CD4-positive, alpha-beta memory T cell (primary cell): ENCODE data around the gene CNDP1. TPM values are rescaled to one million over a fixed set of nuclear protein-coding genes. Genes with fewer than 3 reads are reported as not detected.

ENCODE experiments used
- CTCF ChIA-PET: fragments of 350-600 bp; sonication (Branson Sonifier 250); formaldehyde crosslinking; loops from one replicate; lab custom pipeline; 2021; ENCODE audit warnings: inconsistent platforms; ENCODE audit not compliant: partially characterized antibody; lab: Charles Lee
- POLR2A ChIA-PET: fragments of 350-600 bp; sonication (Branson Sonifier 250); formaldehyde crosslinking; loops from one replicate; lab custom pipeline; 2021; ENCODE audit not compliant: partially characterized antibody; lab: Charles Lee
- DNase-seq, 5 donors: peaks; one replicate each; pipeline versions ENCODE4 v3.0.0 to v3.0.0-alpha.2; 2020 to 2022; ENCODE audit warnings: mixed read lengths in 1 of 5
- H3K27ac ChIP-seq: one replicate; pipeline ENCODE4 v1.7.0; 2013; ENCODE audit warnings: low read depth, low read length
- H3K27me3 ChIP-seq: 2 replicates; pipeline ENCODE4 v1.7.0; 2013; ENCODE audit warnings: mild to moderate bottlenecking, low read length, moderate library complexity; ENCODE audit not compliant: insufficient read depth
- H3K36me3 ChIP-seq: 2 replicates; pipeline ENCODE4 v1.7.0; 2013; ENCODE audit warnings: mild to moderate bottlenecking, low read length, moderate library complexity; ENCODE audit not compliant: insufficient read depth
- H3K4me1 ChIP-seq: 2 replicates; pipeline ENCODE4 v1.7.0; 2013; ENCODE audit warnings: mild to moderate bottlenecking, low read length, moderate library complexity; ENCODE audit not compliant: insufficient read depth
- H3K4me3 ChIP-seq, 2 donors: one replicate each; pipeline ENCODE4 v1.7.0; 2013; ENCODE audit warnings: low read length in 2 of 2, mild to moderate bottlenecking in 1 of 2
- H3K9me3 ChIP-seq, 2 donors: one replicate each; pipeline ENCODE4 v1.7.0; 2013; ENCODE audit warnings: low read length in 2 of 2, control low read depth in 1 of 2; ENCODE audit not compliant: control insufficient read depth in 1 of 2
- H3K27ac Mint-ChIP-seq, 7 donors: one replicate each; pipeline ENCODE4 v1.8.0; 2020 to 2021; ENCODE audit warnings: mixed read lengths in 7 of 7, mild to moderate bottlenecking in 6 of 7, inconsistent platforms in 3 of 7, moderate library complexity in 3 of 7
- H3K27me3 Mint-ChIP-seq, 2 donors: one replicate each; pipeline ENCODE4 v1.8.0; 2020 to 2021; ENCODE audit warnings: mixed read lengths in 2 of 2
- H3K36me3 Mint-ChIP-seq, 2 donors: one replicate each; pipeline ENCODE4 v1.8.0; 2020 to 2021; ENCODE audit warnings: mixed read lengths in 2 of 2, inconsistent platforms in 1 of 2, mild to moderate bottlenecking in 1 of 2
- H3K4me1 Mint-ChIP-seq, 4 donors: one replicate each; pipeline ENCODE4 v1.8.0; 2020 to 2021; ENCODE audit warnings: mixed read lengths in 4 of 4, mild to moderate bottlenecking in 1 of 4
- H3K4me3 Mint-ChIP-seq, 8 donors: one replicate each; pipeline ENCODE4 v1.8.0; 2020 to 2021; ENCODE audit warnings: mixed read lengths in 8 of 8, mild to moderate bottlenecking in 7 of 8, moderate library complexity in 6 of 8, inconsistent platforms in 3 of 8
- H3K9me3 Mint-ChIP-seq, 8 donors: one replicate each; pipeline ENCODE4 v1.8.0; 2020 to 2021; ENCODE audit warnings: mixed read lengths in 8 of 8, mild to moderate bottlenecking in 5 of 8, inconsistent platforms in 3 of 8, moderate library complexity in 1 of 8
- intact Hi-C: fragments of 100-400 bp; cut with micrococcal nuclease; formaldehyde crosslinking; loops from one replicate; pipeline ENCODE4 v1.15.1; 2023
- polyA plus RNA-seq, 2 donors: library from polyadenylated mRNA; unstranded; fragments of 300-500 nt; fragmentation: Illumina TruSeq; gene quantifications; one replicate each; pipeline ENCODE4 v1.2.3, GENCODE V29; 2021
- total RNA-seq, 2 experiments: library from RNA; stranded (reverse); gene quantifications; one replicate each; pipeline ENCODE4 v1.2.3, GENCODE V29; 2021

CNDP1 gene
- total and polyA plus RNA-seq, 4 experiments from 2014 or later = not detected

DNA sequence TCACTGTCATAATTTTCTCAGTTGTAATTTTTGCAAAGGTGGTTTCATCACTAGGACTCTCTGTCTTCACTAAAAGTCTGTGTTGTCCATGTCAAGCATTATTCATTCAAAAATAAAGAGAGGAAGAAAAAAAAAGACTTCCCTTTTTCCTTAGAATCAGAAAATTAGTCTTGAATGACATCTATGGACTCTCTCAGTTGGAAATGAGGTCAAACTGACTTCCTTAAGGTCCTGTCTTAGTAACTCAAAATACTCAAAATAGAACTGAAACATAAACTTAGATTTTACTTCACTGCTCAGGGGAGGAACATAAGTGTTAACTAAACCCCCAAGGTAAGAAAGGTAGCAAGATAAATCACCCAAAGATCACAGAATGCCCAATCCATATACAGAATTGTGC lies 61.1 kb downstream of the CNDP1 start:
- no peaks in the 10 kb centered on the region for H3K9me3 ChIP-seq
- POLR2A ChIA-PET = interaction anchor here (3.9 kb wide), 1 partner anchor 36 kb away, joined by 56 read pairs; no protein-coding TSS in a partner anchor
- Mint-ChIP-seq H3K9me3 (peaks cover 0 to 3% (median 0%) of the 10 kb centered on the region in 8 donors), H3K4me1 (peaks cover 24 to 50% (median 36%) of the 10 kb centered on the region in 4 donors), H3K27me3 (no peaks in the 10 kb centered on the region), H3K4me3 (peak overlapping the region in 7 of 8 donors; percentile 59 to 78 (median 65)), H3K36me3 (peaks cover 24 to 45% of the 10 kb centered on the region in 2 donors), H3K27ac (peak overlapping the region; percentile 39 to 99 (median 61))
- CTCF ChIA-PET = no interaction called here
- no peaks in the 10 kb centered on the region for H3K27me3 ChIP-seq
- DNase-seq = no peak
- no peak overlapping the region for H3K27ac ChIP-seq
- H3K4me1 ChIP-seq = peaks cover 42% of the 10 kb centered on the region
- intact Hi-C loops = loop anchor here (5.0 kb wide), 1 partner anchor 223 kb away; no protein-coding TSS in a partner anchor
- no peak overlapping the region for H3K4me3 ChIP-seq
- peaks cover 7% of the 10 kb centered on the region for H3K36me3 ChIP-seq

DNA sequence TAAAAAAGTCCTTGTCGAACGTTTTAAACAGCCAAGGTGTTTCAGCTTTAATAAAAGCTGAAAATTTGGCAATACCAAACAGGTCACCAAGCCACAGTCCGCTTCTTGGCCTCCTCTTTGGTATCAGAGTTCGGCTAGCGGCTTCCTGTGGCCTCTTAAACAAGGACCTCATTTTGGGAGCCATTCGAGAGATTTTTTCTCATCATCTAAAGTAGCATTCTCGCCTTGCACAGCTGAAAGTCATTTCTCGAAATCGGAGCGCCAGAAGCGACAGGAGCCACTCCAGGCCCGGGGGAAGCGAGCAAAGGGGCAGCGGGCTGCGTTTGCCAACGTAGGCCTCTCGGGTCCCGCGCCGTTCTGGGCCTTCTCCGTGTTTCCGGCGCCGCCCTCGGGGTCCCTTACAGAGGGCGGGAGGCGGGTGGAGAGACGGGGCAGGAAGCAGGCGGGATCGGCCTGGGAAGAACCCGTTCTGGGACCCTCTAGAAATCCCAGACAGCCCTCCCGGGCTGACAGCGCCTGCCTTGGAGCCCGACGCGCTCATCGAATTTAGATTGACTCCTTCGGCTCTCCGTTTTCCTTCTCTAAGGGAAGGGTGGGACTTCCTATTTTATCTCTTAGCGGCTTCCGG lies 62.8 kb downstream of the CNDP1 start:
- no peaks in the 10 kb centered on the region for H3K27me3 ChIP-seq
- H3K36me3 ChIP-seq = peaks cover 7% of the 10 kb centered on the region
- ChIA-PET CTCF (interaction anchor here (1.0 to 2.7 kb wide), 6 partner anchors 31 to 646 kb away, joined by 3 to 10 read pairs (median 4); partner anchors contain the start of gene TSHZ1), POLR2A (interaction anchor here (0.6 to 4.0 kb wide), 23 partner anchors 8 to 619 kb away, joined by 3 to 56 read pairs (median 4); partner anchors contain the start of genes CNDP2, FBXO15, PTGR3 and TSHZ1)
- H3K9me3 ChIP-seq = no peaks in the 10 kb centered on the region
- intact Hi-C loops = loop anchor here (1.0 to 5.0 kb wide), 5 partner anchors 98 to 474 kb away; partner anchors contain the start of gene TIMM21
- peak overlapping the region; percentile 98 to 99 (median 99) for H3K27ac Mint-ChIP-seq
- peaks cover 32 to 67% (median 44%) of the 10 kb centered on the region in 4 donors for H3K4me1 Mint-ChIP-seq
- no peaks in the 10 kb centered on the region for H3K27me3 Mint-ChIP-seq
- peak overlapping the region; percentile 93 for H3K27ac ChIP-seq
- peaks cover 28 to 45% of the 10 kb centered on the region in 2 donors for H3K36me3 Mint-ChIP-seq
- peak in 1 of 5 donors; percentile 77 for DNase-seq
- H3K9me3 Mint-ChIP-seq = peaks cover 0 to 3% (median 0%) of the 10 kb centered on the region in 8 donors
- peak overlapping the region; percentile 94 to 99 (median 96) for H3K4me3 Mint-ChIP-seq
- H3K4me1 ChIP-seq = peaks cover 42% of the 10 kb centered on the region
- peak overlapping the region; percentile 98 to 99 for H3K4me3 ChIP-seq

DNA sequence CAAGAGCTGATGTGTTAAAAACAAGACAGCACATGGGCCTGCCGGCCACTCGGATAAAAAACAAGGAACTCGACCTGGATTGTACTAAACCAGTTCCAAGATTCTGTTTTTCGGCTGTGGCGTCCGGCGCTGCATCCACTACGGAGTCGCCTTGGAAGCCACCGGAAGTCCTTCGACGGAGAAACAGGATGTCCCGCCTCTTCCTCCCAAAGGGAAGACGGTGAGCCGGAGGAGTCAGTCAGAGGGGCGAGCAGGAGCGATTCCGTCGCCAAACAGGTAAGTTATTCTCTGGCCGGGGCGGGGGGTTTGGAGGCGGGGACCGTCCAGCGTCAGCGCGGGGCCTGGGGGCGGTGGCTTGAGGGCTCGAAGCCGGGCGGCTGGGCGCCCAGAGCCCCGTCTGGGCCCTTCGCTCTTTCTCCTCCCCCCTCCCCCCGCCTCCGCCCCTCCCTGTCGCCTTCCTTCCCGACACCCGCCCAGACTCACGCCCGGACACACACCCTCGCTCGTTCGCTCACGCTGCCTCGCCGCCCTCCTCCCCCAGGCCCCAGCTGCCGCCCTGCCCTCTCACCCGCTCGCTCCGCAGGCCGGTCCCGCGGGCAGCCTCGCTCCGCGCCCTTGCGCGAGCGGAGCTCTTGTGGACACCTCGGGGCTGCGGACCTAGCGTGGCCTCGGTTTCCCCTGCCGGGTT lies 63.5 kb downstream of the CNDP1 start, which contains the start of gene ZNF407:
Gene ZNF407, plus strand, starts transcription at position 209 of the 688 bp plus-strand sequence. CDS start 33,150 bp downstream, outside the sequence.
- POLR2A ChIA-PET = interaction anchor here (0.6 to 4.0 kb wide), 26 partner anchors 8 to 650 kb away, joined by 3 to 56 read pairs (median 4); partner anchors contain the start of genes CNDP2, FBXO15, PTGR3 and TSHZ1
- DNase-seq = peak; percentile 89 to 94 (median 92)
- H3K27ac ChIP-seq = peak within 1 kb of the TSS; percentile 93
- CTCF ChIA-PET = interaction anchor here (1.1 to 2.7 kb wide), 8 partner anchors 30 to 881 kb away, joined by 3 to 10 read pairs (median 3); partner anchors contain the start of gene TSHZ1
- H3K4me1 Mint-ChIP-seq = peaks cover 35 to 71% (median 46%) of the 10 kb centered on the region in 4 donors
- peaks cover 25 to 43% of the 10 kb centered on the region in 2 donors for H3K36me3 Mint-ChIP-seq
- peaks cover 42% of the 10 kb centered on the region for H3K4me1 ChIP-seq
- H3K4me3 ChIP-seq = peak within 1 kb of the TSS; percentile 98 to 99
- no peaks in the 10 kb centered on the region for H3K27me3 ChIP-seq
- no peaks in the 10 kb centered on the region for H3K9me3 ChIP-seq
- peaks cover 7% of the 10 kb centered on the region for H3K36me3 ChIP-seq
- no peaks in the 10 kb centered on the region for H3K27me3 Mint-ChIP-seq
- H3K4me3 Mint-ChIP-seq = peak within 1 kb of the TSS; percentile 94 to 99 (median 96)
- H3K9me3 Mint-ChIP-seq = peaks cover 0 to 3% (median 0%) of the 10 kb centered on the region in 8 donors
- peak within 1 kb of the TSS; percentile 98 to 99 (median 99) for H3K27ac Mint-ChIP-seq
- intact Hi-C loops = loop anchor here (1.0 to 5.0 kb wide), 7 partner anchors 33 to 612 kb away; partner anchors contain the start of genes TIMM21 and TSHZ1

GRCh38 chr18:74598350-74599001 lies 64.2 kb downstream of the CNDP1 start:
- Histone ChIP-seq H3K4me3 (peak overlapping the region; percentile 58 to 99), H3K4me1 (peaks cover 42% of the 10 kb centered on the region), H3K27me3 (no peaks in the 10 kb centered on the region), H3K36me3 (peaks cover 6% of the 10 kb centered on the region), H3K27ac (peak overlapping the region; percentile 93), H3K9me3 (no peaks in the 10 kb centered on the region)
- H3K4me3 Mint-ChIP-seq = peak overlapping the region; percentile 94 to 99 (median 96)
- peaks cover 0 to 3% (median 0%) of the 10 kb centered on the region in 8 donors for H3K9me3 Mint-ChIP-seq
- ChIA-PET CTCF (interaction anchor here (1.0 to 2.7 kb wide), 9 partner anchors 26 to 880 kb away, joined by 3 to 10 read pairs (median 3); no protein-coding TSS in a partner anchor), POLR2A (interaction anchor here (0.9 to 4.0 kb wide), 16 partner anchors 10 to 649 kb away, joined by 3 to 56 read pairs (median 6); partner anchors contain the start of genes CNDP2, PTGR3 and TSHZ1)
- H3K27ac Mint-ChIP-seq = peak overlapping the region; percentile 98 to 99 (median 99)
- intact Hi-C loops = loop anchor here (1.0 to 5.0 kb wide), 3 partner anchors 32 to 612 kb away; partner anchors contain the start of gene TSHZ1
- H3K36me3 Mint-ChIP-seq = peaks cover 21 to 38% of the 10 kb centered on the region in 2 donors
- H3K4me1 Mint-ChIP-seq = peaks cover 35 to 76% (median 46%) of the 10 kb centered on the region in 4 donors
- no peaks in the 10 kb centered on the region for H3K27me3 Mint-ChIP-seq
- peak in 4 of 5 donors; percentile 67 to 83 (median 70) for DNase-seq

DNA sequence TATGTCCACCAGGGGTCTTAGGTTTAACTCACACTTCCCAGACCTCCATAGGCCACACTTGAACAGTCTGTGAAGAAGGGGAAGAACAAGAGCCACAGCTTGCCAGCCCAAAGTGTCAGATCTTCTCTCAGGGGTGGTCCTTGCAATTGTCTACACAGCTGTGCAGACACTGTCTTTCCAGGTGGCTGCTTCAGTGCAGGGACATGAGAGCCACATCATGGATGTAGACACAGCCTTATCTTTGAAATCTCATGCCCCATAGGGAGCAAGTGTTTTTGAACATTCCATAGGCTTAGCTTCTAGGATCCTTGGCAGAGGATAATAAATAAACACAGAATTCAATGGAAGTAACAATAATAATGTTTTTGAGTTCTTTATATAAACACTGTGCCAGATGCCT lies 70.1 kb downstream of the CNDP1 start:
- Mint-ChIP-seq H3K36me3 (peaks cover 0 to 6% of the 10 kb centered on the region in 2 donors), H3K9me3 (no peaks in the 10 kb centered on the region), H3K27ac (no peak overlapping the region), H3K4me3 (no peak overlapping the region), H3K27me3 (no peaks in the 10 kb centered on the region), H3K4me1 (peaks cover 20 to 52% (median 28%) of the 10 kb centered on the region in 4 donors)
- ChIA-PET CTCF (interaction anchor here (1.0 kb wide), 1 partner anchor 250 kb away, joined by 3 read pairs; no protein-coding TSS in a partner anchor), POLR2A (interaction anchor here (1.2 kb wide), 1 partner anchor 26 kb away, joined by 4 read pairs; no protein-coding TSS in a partner anchor)
- intact Hi-C loops = no loop called here
- H3K4me1 ChIP-seq = peaks cover 9% of the 10 kb centered on the region
- no peak overlapping the region for H3K4me3 ChIP-seq
- H3K36me3 ChIP-seq = no peaks in the 10 kb centered on the region
- no peaks in the 10 kb centered on the region for H3K27me3 ChIP-seq
- H3K27ac ChIP-seq = no peak overlapping the region
- no peak for DNase-seq
- no peaks in the 10 kb centered on the region for H3K9me3 ChIP-seq

GRCh38 chr18:74604774-74605173 lies 70.5 kb downstream of the CNDP1 start:
- ChIA-PET POLR2A (no interaction called here), CTCF (interaction anchor here (1.3 kb wide), 1 partner anchor 53 kb away, joined by 3 read pairs; no protein-coding TSS in a partner anchor)
- peaks cover 0 to 6% of the 10 kb centered on the region in 2 donors for H3K36me3 Mint-ChIP-seq
- Histone ChIP-seq H3K36me3 (no peaks in the 10 kb centered on the region), H3K4me1 (peaks cover 6% of the 10 kb centered on the region), H3K9me3 (no peaks in the 10 kb centered on the region), H3K27ac (no peak overlapping the region), H3K4me3 (no peak overlapping the region), H3K27me3 (no peaks in the 10 kb centered on the region)
- H3K4me1 Mint-ChIP-seq = peaks cover 18 to 51% (median 27%) of the 10 kb centered on the region in 4 donors
- no peaks in the 10 kb centered on the region for H3K9me3 Mint-ChIP-seq
- no peak overlapping the region for H3K27ac Mint-ChIP-seq
- intact Hi-C loops = no loop called here
- DNase-seq = no peak
- H3K27me3 Mint-ChIP-seq = no peaks in the 10 kb centered on the region
- no peak overlapping the region for H3K4me3 Mint-ChIP-seq
